Activated T-cell treated with anti-CD3 and anti-CD28 coated beads, Interleukin-2, amount 50 U/mL, for 24 hours (primary cell): Measurements from ENCODE around the gene TMEM132D.
A peak's percentile ranks its signal among the peaks of the same experiment; 100 is the strongest.
"Not testable (repeated sequence)": the region's sequence is repeated elsewhere in the genome, so short reads cannot be mapped to it uniquely, and the experiment has no call there.

Experiments
- DNase-seq: peaks from one replicate; pipeline ENCODE4 v3.0.0-alpha.2; 2020
- H3K27ac Mint-ChIP-seq: 2 replicates; pipeline ENCODE4 v1.8.0; 2020; ENCODE audit warnings: mild to moderate bottlenecking, mixed read lengths
- H3K27me3 Mint-ChIP-seq: 2 replicates; pipeline ENCODE4 v1.8.0; 2020; ENCODE audit warnings: mixed read lengths
- H3K36me3 Mint-ChIP-seq: 2 replicates; pipeline ENCODE4 v1.8.0; 2020; ENCODE audit warnings: low read depth, mixed read lengths
- H3K4me1 Mint-ChIP-seq: 2 replicates; pipeline ENCODE4 v1.8.0; 2020; ENCODE audit warnings: low read depth, mixed read lengths
- H3K4me3 Mint-ChIP-seq: 2 replicates; pipeline ENCODE4 v1.8.0; 2020; ENCODE audit warnings: mild to moderate bottlenecking, moderate library complexity, mixed read lengths
- H3K9me3 Mint-ChIP-seq: 2 replicates; pipeline ENCODE4 v1.8.0; 2020; ENCODE audit warnings: mixed read lengths

TMEM132D gene

GRCh38 chr12:129211862-129212630, 691.8 kb downstream of the TMEM132D start:
- Mint-ChIP-seq H3K9me3 (peaks cover 15% of the 10 kb centered on the region), H3K27ac (no peak overlapping the region), H3K4me3 (no peak overlapping the region), H3K27me3 (no peaks in the 10 kb centered on the region), H3K4me1 (no peaks in the 10 kb centered on the region), H3K36me3 (no peaks in the 10 kb centered on the region)
- no peak for DNase-seq

- H3K4me3 Mint-ChIP-seq = no peak overlapping the region
- no peak overlapping the region for H3K27ac Mint-ChIP-seq
- no peaks in the 10 kb centered on the region for H3K27me3 Mint-ChIP-seq
- no peaks in the 10 kb centered on the region for H3K4me1 Mint-ChIP-seq
- no peak for DNase-seq
- H3K9me3 Mint-ChIP-seq = no peaks in the 10 kb centered on the region
- no peaks in the 10 kb centered on the region for H3K36me3 Mint-ChIP-seq
Measured at GRCh38 chr12:129208566-129208965, 695.3 kb downstream of the TMEM132D start.

- no peak for DNase-seq
- no peak overlapping the region for H3K27ac Mint-ChIP-seq
- H3K9me3 Mint-ChIP-seq = peaks cover 3% of the 10 kb centered on the region
- H3K4me3 Mint-ChIP-seq = no peak overlapping the region
- no peaks in the 10 kb centered on the region for H3K27me3 Mint-ChIP-seq
- no peaks in the 10 kb centered on the region for H3K36me3 Mint-ChIP-seq
- no peaks in the 10 kb centered on the region for H3K4me1 Mint-ChIP-seq
Measured at GRCh38 chr12:129207084-129207483, 696.7 kb downstream of the TMEM132D start.

GRCh38 chr12:129203456-129203855, 700.4 kb downstream of the TMEM132D start:
- Mint-ChIP-seq H3K9me3 (peaks cover 9% of the 10 kb centered on the region), H3K36me3 (no peaks in the 10 kb centered on the region), H3K27me3 (no peaks in the 10 kb centered on the region), H3K27ac (no peak overlapping the region), H3K4me1 (no peaks in the 10 kb centered on the region), H3K4me3 (no peak overlapping the region)
- DNase-seq = no peak

GRCh38 chr12:129202109-129202814, 701.6 kb downstream of the TMEM132D start:
- Mint-ChIP-seq H3K36me3 (no peaks in the 10 kb centered on the region), H3K27me3 (no peaks in the 10 kb centered on the region), H3K4me1 (no peaks in the 10 kb centered on the region), H3K4me3 (no peak overlapping the region), H3K27ac (no peak overlapping the region), H3K9me3 (peaks cover 13% of the 10 kb centered on the region)
- DNase-seq = no peak

GRCh38 chr12:129201029-129201428, 702.8 kb downstream of the TMEM132D start:
- Mint-ChIP-seq H3K4me3 (no peak overlapping the region), H3K27me3 (no peaks in the 10 kb centered on the region)

GRCh38 chr12:129200576-129200975, 703.2 kb downstream of the TMEM132D start:
- no peak overlapping the region for H3K4me3 Mint-ChIP-seq
- H3K4me1 Mint-ChIP-seq = no peaks in the 10 kb centered on the region
- no peak for DNase-seq
- no peaks in the 10 kb centered on the region for H3K36me3 Mint-ChIP-seq
- H3K27ac Mint-ChIP-seq = no peak overlapping the region
- no peaks in the 10 kb centered on the region for H3K27me3 Mint-ChIP-seq
- peaks cover 13% of the 10 kb centered on the region for H3K9me3 Mint-ChIP-seq

More at GRCh38 chr12:129201029-129201428, 702.8 kb downstream of the TMEM132D start:
- Mint-ChIP-seq H3K4me1 (no peaks in the 10 kb centered on the region), H3K9me3 (peaks cover 13% of the 10 kb centered on the region), H3K27ac (no peak overlapping the region), H3K36me3 (no peaks in the 10 kb centered on the region)
- DNase-seq = no peak

- Mint-ChIP-seq H3K27ac (no peak overlapping the region), H3K9me3 (peaks cover 31% of the 10 kb centered on the region), H3K4me1 (no peaks in the 10 kb centered on the region), H3K4me3 (no peak overlapping the region), H3K36me3 (no peaks in the 10 kb centered on the region), H3K27me3 (no peaks in the 10 kb centered on the region)
- no peak for DNase-seq
Measured at GRCh38 chr12:129196927-129197326, 706.9 kb downstream of the TMEM132D start.

GRCh38 chr12:129195081-129195480, 708.7 kb downstream of the TMEM132D start:
- H3K4me3 Mint-ChIP-seq = no peak overlapping the region
- DNase-seq = no peak

GRCh38 chr12:129193263-129193871, 710.5 kb downstream of the TMEM132D start:
- DNase-seq = peak; percentile 30
- no peak overlapping the region for H3K27ac Mint-ChIP-seq
- H3K36me3 Mint-ChIP-seq = no peaks in the 10 kb centered on the region
- H3K4me1 Mint-ChIP-seq = no peaks in the 10 kb centered on the region
- H3K4me3 Mint-ChIP-seq = no peak overlapping the region
- peaks cover 25% of the 10 kb centered on the region for H3K9me3 Mint-ChIP-seq
- H3K27me3 Mint-ChIP-seq = no peaks in the 10 kb centered on the region

More at GRCh38 chr12:129195081-129195480, 708.7 kb downstream of the TMEM132D start:
- no peaks in the 10 kb centered on the region for H3K36me3 Mint-ChIP-seq
- no peak overlapping the region for H3K27ac Mint-ChIP-seq
- no peaks in the 10 kb centered on the region for H3K4me1 Mint-ChIP-seq
- no peaks in the 10 kb centered on the region for H3K27me3 Mint-ChIP-seq
- H3K9me3 Mint-ChIP-seq = peaks cover 31% of the 10 kb centered on the region

- Mint-ChIP-seq H3K9me3 (peaks cover 21% of the 10 kb centered on the region), H3K4me1 (no peaks in the 10 kb centered on the region), H3K4me3 (no peak overlapping the region), H3K27ac (no peak overlapping the region), H3K36me3 (no peaks in the 10 kb centered on the region), H3K27me3 (no peaks in the 10 kb centered on the region)
- DNase-seq = no peak
Measured at GRCh38 chr12:129190827-129191226, 713.0 kb downstream of the TMEM132D start.

- H3K27me3 Mint-ChIP-seq, H3K36me3 Mint-ChIP-seq, H3K4me1 Mint-ChIP-seq, H3K4me3 Mint-ChIP-seq, DNase-seq, H3K27ac Mint-ChIP-seq: not testable (repeated sequence)
- H3K9me3 Mint-ChIP-seq = peaks cover 19% of the 10 kb centered on the region
Measured at GRCh38 chr12:129189879-129190278, 713.9 kb downstream of the TMEM132D start.

GRCh38 chr12:129186952-129187351, 716.9 kb downstream of the TMEM132D start:
- no peaks in the 10 kb centered on the region for H3K27me3 Mint-ChIP-seq

GRCh38 chr12:129185855-129186254, 718.0 kb downstream of the TMEM132D start:
- Mint-ChIP-seq H3K9me3 (no peaks in the 10 kb centered on the region), H3K36me3 (no peaks in the 10 kb centered on the region), H3K27me3 (no peaks in the 10 kb centered on the region), H3K27ac (no peak overlapping the region), H3K4me1 (no peaks in the 10 kb centered on the region), H3K4me3 (no peak overlapping the region)
- no peak for DNase-seq

More at GRCh38 chr12:129186952-129187351, 716.9 kb downstream of the TMEM132D start:
- Mint-ChIP-seq H3K4me1 (no peaks in the 10 kb centered on the region), H3K27ac (no peak overlapping the region), H3K9me3 (no peaks in the 10 kb centered on the region), H3K4me3 (no peak overlapping the region), H3K36me3 (no peaks in the 10 kb centered on the region)
- no peak for DNase-seq
